SK-N-SH (cell line): Measurements from ENCODE around the gene MACROD1. TPM values are rescaled to one million over a fixed set of nuclear protein-coding genes. Genes with fewer than 3 reads are reported as not detected.

Experiments
- CTCF ChIA-PET: fragments of 300-600, 350-600 bp; formaldehyde crosslinking; extraction: SDS; loops from one replicate; lab custom pipeline; 2021; lab: Yijun Ruan, JAX
- POLR2A ChIA-PET: fragments of 350-600 bp; sonication (Branson Sonifier 250); formaldehyde crosslinking; extraction: SDS; loops from one replicate; lab custom pipeline; 2020; ENCODE audit warnings: antibody characterized with exemption, inconsistent platforms; lab: Yijun Ruan, JAX
- DNase-seq: peaks from one replicate; pipeline ENCODE4 v3.0.0; 2012
- H2AFZ ChIP-seq: fragments of 200-600 bp; sonication (generic); 2 replicates; pipeline ENCODE4 v1.8.1; 2016; ENCODE audit warnings: antibody characterized with exemption, mild to moderate bottlenecking, low read depth
- H3F3A ChIP-seq: fragments of 200-600 bp; sonication (generic); replicated peaks from 2 replicates; pipeline ENCODE3; 2016; ENCODE audit warnings: antibody characterized with exemption, mild to moderate bottlenecking; ENCODE audit not compliant: insufficient read depth
- H3K27ac ChIP-seq, 2 experiments: fragments of 200-500 bp in 1 of 2; fragments of 200-600 bp in 1 of 2; sonication (Bioruptor generic) in 1 of 2; sonication (generic), shearing (Covaris generic) in 1 of 2; 2 replicates each; pipeline versions ENCODE4 v1.5.1 to v1.6.1; 2014 to 2016; ENCODE audit warnings: low read depth in 2 of 2, inconsistent platforms in 1 of 2, low read length in 1 of 2, mild to moderate bottlenecking in 1 of 2, mixed read lengths in 1 of 2
- H3K27me3 ChIP-seq: fragments of 200-600 bp; sonication (generic), shearing (Covaris generic); 2 replicates; pipeline ENCODE4 v1.6.1; 2016; ENCODE audit warnings: mixed run types; ENCODE audit not compliant: insufficient read depth
- H3K36me3 ChIP-seq, 2 experiments: fragments of 200-500 bp in 1 of 2; fragments of 200-600 bp in 1 of 2; sonication (Bioruptor generic) in 1 of 2; sonication (generic) in 1 of 2; replicated peaks in 1 of 2; 2 replicates each; pipeline versions ENCODE3 to v1.5.1; 2014 to 2016; ENCODE audit warnings: low read length in 1 of 2, mild to moderate bottlenecking in 1 of 2; ENCODE audit not compliant: insufficient read depth in 2 of 2, control insufficient read depth in 1 of 2
- H3K4me1 ChIP-seq, 2 experiments: fragments of 200-500 bp in 1 of 2; fragments of 200-600 bp in 1 of 2; sonication (Bioruptor generic) in 1 of 2; sonication (generic), shearing (Covaris generic) in 1 of 2; 2 replicates each; pipeline versions ENCODE4 v1.5.1 to v1.6.1; 2014 to 2016; ENCODE audit warnings: low read depth in 1 of 2, low read length in 1 of 2, mixed run types in 1 of 2; ENCODE audit not compliant: insufficient read depth in 2 of 2, control insufficient read depth in 1 of 2
- H3K4me2 ChIP-seq: fragments of 200-600 bp; sonication (generic), shearing (Covaris generic); 2 replicates; pipeline ENCODE4 v1.6.1; 2017; ENCODE audit warnings: mixed run types
- H3K4me3 ChIP-seq, 2 experiments: fragments of 200-500 bp in 1 of 2; fragments of 200-600 bp in 1 of 2; sonication (Bioruptor generic) in 1 of 2; sonication (generic), shearing (Covaris generic) in 1 of 2; 2 replicates each; pipeline versions ENCODE4 v1.5.1 to v1.8.1; 2014 to 2016; ENCODE audit warnings: low read depth in 2 of 2, inconsistent platforms in 1 of 2, low read length in 1 of 2, mild to moderate bottlenecking in 1 of 2, mixed read lengths in 1 of 2, moderate library complexity in 1 of 2
- H3K79me2 ChIP-seq: fragments of 200-600 bp; sonication (generic); 2 replicates; pipeline ENCODE4 v1.8.1; 2017; ENCODE audit warnings: mild to moderate bottlenecking; ENCODE audit not compliant: insufficient read depth
- H3K9ac ChIP-seq: fragments of 200-600 bp; sonication (generic); 2 replicates; pipeline ENCODE4 v1.6.1; 2017; ENCODE audit warnings: mixed run types
- H3K9me2 ChIP-seq: fragments of 200-600 bp; sonication (generic); 2 replicates; pipeline ENCODE4 v1.6.1; 2017; ENCODE audit warnings: mixed run types
- H3K9me3 ChIP-seq: fragments of 200-600 bp; sonication (generic); 2 replicates; pipeline ENCODE4 v1.6.1; 2017; ENCODE audit warnings: mixed run types, mild to moderate bottlenecking, moderate library complexity
- H4K20me1 ChIP-seq: fragments of 200-600 bp; sonication (generic); 2 replicates; pipeline ENCODE4 v1.6.1; 2017; ENCODE audit warnings: mild to moderate bottlenecking, mixed run types; ENCODE audit not compliant: insufficient read depth
- ELF1 ChIP-seq: IDR thresholded peaks from 2 replicates; pipeline ENCODE4 v1.4.0; 2012
- FOXJ3 ChIP-seq: sonication (generic); formaldehyde crosslinking; IDR thresholded peaks from 2 replicates; pipeline ENCODE4 v1.5.1; 2020; ENCODE audit warnings: mild to moderate bottlenecking, missing genetic modification reagents
- JUND ChIP-seq: IDR thresholded peaks from 2 replicates; pipeline ENCODE4 v1.4.0; 2012
- MXI1 ChIP-seq: IDR thresholded peaks from 2 replicates; pipeline ENCODE4 v1.6.1; 2012; ENCODE audit warnings: mild to moderate bottlenecking, low read depth, low read length, improper control_type of control experiment
- RCOR1 ChIP-seq: fragments of 150-350 bp; IDR thresholded peaks from 2 replicates; pipeline ENCODE4 v1.6.1; 2017; ENCODE audit warnings: antibody characterized with exemption, low read length
- RXRA ChIP-seq: IDR thresholded peaks from 2 replicates; pipeline ENCODE4 v1.4.0; 2012; ENCODE audit warnings: low read depth, mild to moderate bottlenecking, borderline replicate concordance
- SIN3A ChIP-seq: IDR thresholded peaks from 2 replicates; pipeline ENCODE4 v1.6.1; 2012; ENCODE audit warnings: low read depth, mild to moderate bottlenecking, low read length, moderate library complexity, borderline replicate concordance
- TEAD4 ChIP-seq: IDR thresholded peaks from 2 replicates; pipeline ENCODE4 v1.4.0; 2012; ENCODE audit warnings: mild to moderate bottlenecking, borderline replicate concordance; ENCODE audit not compliant: insufficient read depth
- WGBS: methylation state at CpG from one replicate; pipeline ENCODE4 v1.1.6; 2017; ENCODE audit warnings: low lambda C conversion rate; 5-methylcytosine and 5-hydroxymethylcytosine counted together
- polyA plus RNA-seq, 3 experiments: library from polyadenylated mRNA; depleted of rRNA; stranded (reverse); fragments of >200 nt; gene quantifications; 2 replicates each; pipeline ENCODE4 v1.2.3, GENCODE V29; 2012
- TF ChIP-seq, protein P1 (sequence below): IDR thresholded peaks from 2 replicates; pipeline ENCODE4 v1.4.0; 2012; ENCODE audit warnings: low read depth
- TF ChIP-seq, protein P2 (sequence below): IDR thresholded peaks from 2 replicates; pipeline ENCODE4; 2012
- TF ChIP-seq, protein P3 (sequence below): IDR thresholded peaks from 2 replicates; pipeline ENCODE4 v1.6.1; 2012; ENCODE audit warnings: mild to moderate bottlenecking, low read depth, low read length, moderate library complexity
- TF ChIP-seq, protein P4 (sequence below): fragments of 150-350 bp; IDR thresholded peaks from 2 replicates; pipeline ENCODE4 v1.6.1; 2016; ENCODE audit warnings: mild to moderate bottlenecking, low read depth, low read length
- TF ChIP-seq, protein P5 (sequence below): IDR thresholded peaks from 2 replicates; pipeline ENCODE4 v1.4.0; 2012; ENCODE audit warnings: low read depth, borderline replicate concordance

MACROD1 gene
- polyA plus RNA-seq, 1 of the 3 experiments (the other 2 are of a cell fraction), result 49.1 TPM

DNA sequence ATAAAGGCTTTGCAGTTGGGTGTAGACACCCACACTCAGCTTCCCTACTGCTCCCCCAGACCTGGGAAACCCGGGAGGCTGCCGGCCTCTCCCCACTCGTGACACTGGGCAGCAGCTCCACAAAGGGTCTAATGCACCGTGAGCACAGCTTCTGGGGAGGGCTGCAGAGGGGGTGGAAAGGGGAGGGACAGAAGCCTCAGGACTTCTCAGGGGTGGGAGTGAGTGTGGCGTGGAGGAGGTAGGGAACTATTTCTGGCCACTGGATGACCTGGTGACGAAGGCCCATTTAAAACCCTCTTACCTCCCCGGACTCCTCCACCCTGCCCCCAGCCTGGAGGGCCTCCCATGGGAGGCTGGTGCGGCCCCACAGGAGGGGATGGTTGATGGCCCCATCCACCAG is 56.6 kb downstream of the MACROD1 start:
- no peak overlapping the region for H3K4me3 ChIP-seq

DNA sequence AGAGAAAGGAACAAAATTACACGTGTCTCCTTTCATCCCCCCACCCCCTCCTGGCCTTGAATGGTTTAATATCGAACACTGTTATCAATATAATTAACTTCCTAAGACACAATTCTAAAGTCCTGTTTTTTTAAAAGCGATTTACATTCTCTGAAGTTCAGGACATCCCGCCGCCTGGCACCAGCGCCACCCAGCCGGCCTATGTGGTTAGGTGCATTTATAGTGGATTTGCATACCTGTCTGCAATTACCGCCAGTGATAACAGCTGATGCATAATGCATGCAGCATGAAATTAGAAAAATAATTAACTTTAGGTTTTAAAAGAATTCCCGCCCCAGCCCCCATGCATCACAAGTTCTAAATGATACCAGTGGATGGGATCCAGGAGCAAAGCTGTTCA is 58.6 kb downstream of the MACROD1 start:
- ChIA-PET CTCF (interaction anchor here (0.7 kb wide), 1 partner anchor 25 kb away, joined by 3 read pairs; no protein-coding TSS in a partner anchor), POLR2A (no interaction called here)
- no peaks in the 10 kb centered on the region for H3K27me3 ChIP-seq
- H3K36me3 ChIP-seq, result no peaks in the 10 kb centered on the region
- DNase-seq, result no peak
- H3K4me3 ChIP-seq, result no peak overlapping the region
- H2AFZ ChIP-seq, result no peak overlapping the region
- no peak for TF ChIP-seq FOXJ3 (CRISPR knock-in tag)
- TF ChIP-seq JUND, result no peak
- no peak for TF ChIP-seq MXI1
- TF ChIP-seq, protein P1, sequence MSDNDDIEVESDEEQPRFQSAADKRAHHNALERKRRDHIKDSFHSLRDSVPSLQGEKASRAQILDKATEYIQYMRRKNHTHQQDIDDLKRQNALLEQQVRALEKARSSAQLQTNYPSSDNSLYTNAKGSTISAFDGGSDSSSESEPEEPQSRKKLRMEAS, result no peak
- no peak for TF ChIP-seq SIN3A
- no peak for TF ChIP-seq TEAD4
- no peaks in the 10 kb centered on the region for H4K20me1 ChIP-seq
- no peaks in the 10 kb centered on the region for H3K79me2 ChIP-seq
- H3K27ac ChIP-seq, result no peak overlapping the region; a peak in 1 of 4 replicates
- no peak overlapping the region for H3K9ac ChIP-seq
- peaks cover 0 to 70% of the 10 kb centered on the region in 2 experiments; a peak in 1 of 4 replicates for H3K4me1 ChIP-seq
- H3K9me2 ChIP-seq, result no peaks in the 10 kb centered on the region
- H3K4me2 ChIP-seq, result no peak overlapping the region
- H3K9me3 ChIP-seq, result no peaks in the 10 kb centered on the region
- WGBS, result 89% methylated on average over 9 of the region's 9 CpGs
- no peaks in the 10 kb centered on the region for H3F3A ChIP-seq

More for the DNA sequence above, 56.6 kb downstream of the MACROD1 start:
- Histone ChIP-seq H3K9me2 (no peaks in the 10 kb centered on the region), H3K4me2 (no peak overlapping the region), H4K20me1 (no peaks in the 10 kb centered on the region), H3K79me2 (no peaks in the 10 kb centered on the region), H3K36me3 (no peaks in the 10 kb centered on the region), H2AFZ (no peak overlapping the region), H3K9me3 (no peaks in the 10 kb centered on the region), H3K27me3 (no peaks in the 10 kb centered on the region), H3K4me1 (peaks cover 0 to 50% of the 10 kb centered on the region in 2 experiments; a peak in 1 of 4 replicates), H3K9ac (no peak overlapping the region), H3F3A (no peaks in the 10 kb centered on the region), H3K27ac (no peak overlapping the region; a peak in 1 of 4 replicates)
- WGBS, result 93% methylated on average over 5 of the region's 8 CpGs
- TF ChIP-seq MXI1 (no peak), FOXJ3 (CRISPR knock-in tag) (no peak), RCOR1 (no peak)
- no peak for DNase-seq
- ChIA-PET POLR2A (interaction anchor here (0.7 kb wide), 1 partner anchor 40 kb away, joined by 3 read pairs; no protein-coding TSS in a partner anchor), CTCF (interaction anchor here (0.9 to 3.2 kb wide), 4 partner anchors 8 to 40 kb away, joined by 3 to 10 read pairs (median 4); no protein-coding TSS in a partner anchor)

DNA sequence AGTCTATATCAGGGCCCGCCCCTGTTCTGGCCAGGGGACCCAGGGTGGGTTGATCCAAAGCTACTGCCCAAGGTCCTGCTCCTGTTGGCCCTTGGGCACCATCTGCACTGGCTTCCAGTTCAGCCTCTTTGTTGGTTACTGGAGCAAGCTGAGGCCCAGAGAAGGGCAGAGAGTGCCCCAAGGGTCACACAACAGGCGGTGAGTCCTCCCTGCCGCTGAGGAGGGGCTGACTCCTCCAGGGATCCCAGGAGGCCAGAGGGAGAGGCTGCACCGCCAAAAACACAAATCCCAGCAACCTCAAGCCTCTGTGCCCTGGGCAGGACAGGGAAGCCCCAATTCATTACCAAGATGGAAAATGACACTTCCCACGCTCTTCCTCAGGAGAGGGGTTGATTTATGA is 61.3 kb downstream of the MACROD1 start:
- Histone ChIP-seq H3K36me3 (no peaks in the 10 kb centered on the region), H2AFZ (no peak overlapping the region), H3K27ac (no peak overlapping the region; a peak in 1 of 4 replicates), H3K27me3 (no peaks in the 10 kb centered on the region), H3K4me1 (peaks cover 0 to 80% of the 10 kb centered on the region in 2 experiments; a peak in 2 of 4 replicates), H3F3A (no peaks in the 10 kb centered on the region), H3K9ac (no peak overlapping the region), H3K9me3 (no peaks in the 10 kb centered on the region), H3K4me2 (no peak overlapping the region), H3K79me2 (no peaks in the 10 kb centered on the region), H4K20me1 (no peaks in the 10 kb centered on the region), H3K9me2 (no peaks in the 10 kb centered on the region), H3K4me3 (no peak overlapping the region)
- 89% methylated on average over 1 of the region's 5 CpGs for WGBS
- no peak for DNase-seq
- CTCF ChIA-PET, result interaction anchor here (0.9 to 3.5 kb wide), 5 partner anchors 28 to 59 kb away, joined by 3 to 14 read pairs (median 4); no protein-coding TSS in a partner anchor
- POLR2A ChIA-PET, result no interaction called here
- TF ChIP-seq, protein P2, sequence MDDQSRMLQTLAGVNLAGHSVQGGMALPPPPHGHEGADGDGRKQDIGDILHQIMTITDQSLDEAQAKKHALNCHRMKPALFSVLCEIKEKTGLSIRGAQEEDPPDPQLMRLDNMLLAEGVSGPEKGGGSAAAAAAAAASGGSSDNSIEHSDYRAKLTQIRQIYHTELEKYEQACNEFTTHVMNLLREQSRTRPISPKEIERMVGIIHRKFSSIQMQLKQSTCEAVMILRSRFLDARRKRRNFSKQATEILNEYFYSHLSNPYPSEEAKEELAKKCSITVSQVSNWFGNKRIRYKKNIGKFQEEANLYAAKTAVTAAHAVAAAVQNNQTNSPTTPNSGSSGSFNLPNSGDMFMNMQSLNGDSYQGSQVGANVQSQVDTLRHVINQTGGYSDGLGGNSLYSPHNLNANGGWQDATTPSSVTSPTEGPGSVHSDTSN, result no peak
- TF ChIP-seq RXRA, result no peak
- TF ChIP-seq, protein P3, sequence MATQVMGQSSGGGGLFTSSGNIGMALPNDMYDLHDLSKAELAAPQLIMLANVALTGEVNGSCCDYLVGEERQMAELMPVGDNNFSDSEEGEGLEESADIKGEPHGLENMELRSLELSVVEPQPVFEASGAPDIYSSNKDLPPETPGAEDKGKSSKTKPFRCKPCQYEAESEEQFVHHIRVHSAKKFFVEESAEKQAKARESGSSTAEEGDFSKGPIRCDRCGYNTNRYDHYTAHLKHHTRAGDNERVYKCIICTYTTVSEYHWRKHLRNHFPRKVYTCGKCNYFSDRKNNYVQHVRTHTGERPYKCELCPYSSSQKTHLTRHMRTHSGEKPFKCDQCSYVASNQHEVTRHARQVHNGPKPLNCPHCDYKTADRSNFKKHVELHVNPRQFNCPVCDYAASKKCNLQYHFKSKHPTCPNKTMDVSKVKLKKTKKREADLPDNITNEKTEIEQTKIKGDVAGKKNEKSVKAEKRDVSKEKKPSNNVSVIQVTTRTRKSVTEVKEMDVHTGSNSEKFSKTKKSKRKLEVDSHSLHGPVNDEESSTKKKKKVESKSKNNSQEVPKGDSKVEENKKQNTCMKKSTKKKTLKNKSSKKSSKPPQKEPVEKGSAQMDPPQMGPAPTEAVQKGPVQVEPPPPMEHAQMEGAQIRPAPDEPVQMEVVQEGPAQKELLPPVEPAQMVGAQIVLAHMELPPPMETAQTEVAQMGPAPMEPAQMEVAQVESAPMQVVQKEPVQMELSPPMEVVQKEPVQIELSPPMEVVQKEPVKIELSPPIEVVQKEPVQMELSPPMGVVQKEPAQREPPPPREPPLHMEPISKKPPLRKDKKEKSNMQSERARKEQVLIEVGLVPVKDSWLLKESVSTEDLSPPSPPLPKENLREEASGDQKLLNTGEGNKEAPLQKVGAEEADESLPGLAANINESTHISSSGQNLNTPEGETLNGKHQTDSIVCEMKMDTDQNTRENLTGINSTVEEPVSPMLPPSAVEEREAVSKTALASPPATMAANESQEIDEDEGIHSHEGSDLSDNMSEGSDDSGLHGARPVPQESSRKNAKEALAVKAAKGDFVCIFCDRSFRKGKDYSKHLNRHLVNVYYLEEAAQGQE, result no peak
- no peak for TF ChIP-seq TEAD4
- TF ChIP-seq, protein P1, result no peak
- TF ChIP-seq JUND, result no peak
- TF ChIP-seq, protein P4, sequence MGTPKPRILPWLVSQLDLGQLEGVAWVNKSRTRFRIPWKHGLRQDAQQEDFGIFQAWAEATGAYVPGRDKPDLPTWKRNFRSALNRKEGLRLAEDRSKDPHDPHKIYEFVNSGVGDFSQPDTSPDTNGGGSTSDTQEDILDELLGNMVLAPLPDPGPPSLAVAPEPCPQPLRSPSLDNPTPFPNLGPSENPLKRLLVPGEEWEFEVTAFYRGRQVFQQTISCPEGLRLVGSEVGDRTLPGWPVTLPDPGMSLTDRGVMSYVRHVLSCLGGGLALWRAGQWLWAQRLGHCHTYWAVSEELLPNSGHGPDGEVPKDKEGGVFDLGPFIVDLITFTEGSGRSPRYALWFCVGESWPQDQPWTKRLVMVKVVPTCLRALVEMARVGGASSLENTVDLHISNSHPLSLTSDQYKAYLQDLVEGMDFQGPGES, result no peak
- no peak for TF ChIP-seq ELF1
- TF ChIP-seq, protein P5, sequence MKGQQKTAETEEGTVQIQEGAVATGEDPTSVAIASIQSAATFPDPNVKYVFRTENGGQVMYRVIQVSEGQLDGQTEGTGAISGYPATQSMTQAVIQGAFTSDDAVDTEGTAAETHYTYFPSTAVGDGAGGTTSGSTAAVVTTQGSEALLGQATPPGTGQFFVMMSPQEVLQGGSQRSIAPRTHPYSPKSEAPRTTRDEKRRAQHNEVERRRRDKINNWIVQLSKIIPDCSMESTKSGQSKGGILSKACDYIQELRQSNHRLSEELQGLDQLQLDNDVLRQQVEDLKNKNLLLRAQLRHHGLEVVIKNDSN, result no peak
- no peak for TF ChIP-seq MXI1
